HEK293 (cell line): ENCODE data around the gene CADM1.

Experiments used
- ATF2 ChIP-seq: fragments of 450-650 bp; formaldehyde crosslinking; IDR thresholded peaks from 2 replicates; pipeline ENCODE4 v1.5.1; 2016; ENCODE audit warnings: missing biosample characterization, missing genetic modification characterization, low read depth
- CTCF ChIP-seq: fragments of 450-650 bp; formaldehyde crosslinking; IDR thresholded peaks from 2 replicates; pipeline ENCODE4 v1.5.1; 2016; ENCODE audit warnings: missing biosample characterization, missing genetic modification characterization
- KLF10 ChIP-seq: fragments of 450-650 bp; IDR thresholded peaks from 2 replicates; pipeline ENCODE4 v1.5.1; 2018; ENCODE audit warnings: missing biosample characterization, mild to moderate bottlenecking, missing genetic modification characterization
- ZBTB1 ChIP-seq: fragments of 450-650 bp; formaldehyde crosslinking; IDR thresholded peaks from 2 replicates; pipeline ENCODE4 v1.5.1; 2016; ENCODE audit warnings: missing biosample characterization, missing genetic modification characterization
- ZNF202 ChIP-seq: fragments of 450-650 bp; formaldehyde crosslinking; IDR thresholded peaks from 2 replicates; pipeline ENCODE4 v1.5.1; 2016; ENCODE audit warnings: missing biosample characterization, missing genetic modification characterization, borderline replicate concordance
- ZNF24 ChIP-seq: fragments of 450-650 bp; formaldehyde crosslinking; IDR thresholded peaks from 2 replicates; pipeline ENCODE4 v1.5.1; 2016; ENCODE audit warnings: missing biosample characterization, missing genetic modification characterization
- ZNF350 ChIP-seq: fragments of 450-650 bp; formaldehyde crosslinking; IDR thresholded peaks from 2 replicates; pipeline ENCODE4 v1.5.0; 2017; ENCODE audit warnings: missing biosample characterization, mild to moderate bottlenecking, missing genetic modification characterization
- ZNF362 ChIP-seq: fragments of 450-650 bp; formaldehyde crosslinking; IDR thresholded peaks from 2 replicates; pipeline ENCODE4 v1.5.1; 2016; ENCODE audit warnings: missing biosample characterization, missing genetic modification characterization
- ZNF416 ChIP-seq: fragments of 450-650 bp; formaldehyde crosslinking; IDR thresholded peaks from 2 replicates; pipeline ENCODE4 v1.5.1; 2016; ENCODE audit warnings: missing biosample characterization, missing genetic modification characterization
- ZNF777 ChIP-seq: fragments of 450-650 bp; formaldehyde crosslinking; IDR thresholded peaks from 2 replicates; pipeline ENCODE4 v1.5.1; 2017; ENCODE audit warnings: missing biosample characterization, missing genetic modification characterization, borderline replicate concordance

- peak; percentile 13; the same call in 1 of the 2 replicates for TF ChIP-seq CTCF (tag by site-specific recombination)
- no peak for TF ChIP-seq ZBTB1 (tag by site-specific recombination)
- TF ChIP-seq ZNF362 (tag by site-specific recombination), result no peak
- TF ChIP-seq ZNF350 (tag by site-specific recombination), result no peak
- no peak for TF ChIP-seq KLF10
- no peak for TF ChIP-seq ZNF24 (tag by site-specific recombination)
- no peak for TF ChIP-seq ZNF777
- no peak for TF ChIP-seq ATF2
- TF ChIP-seq ZNF416 (tag by site-specific recombination), result no peak
- TF ChIP-seq ZNF202 (tag by site-specific recombination), result no peak
Observed at GRCh38 chr11:115122274-115122673, 381.9 kb downstream of the CADM1 start.
